Prostate gland (tissue), 2 donors: ENCODE results near the gene AGBL4.

Experiments
- CTCF ChIP-seq, 4 experiments: fragments of 200-600 bp in 2 of 4; fragments of 450-650 bp in 2 of 4; sonication (generic) in 2 of 4; IDR thresholded peaks; 1 replicate in 3 of 4; 2 replicates in 1 of 4; pipeline ENCODE4 v1.5.1; 2016 to 2019; ENCODE audit warnings: antibody characterized with exemption in 4 of 4, mild to moderate bottlenecking in 2 of 4, moderate library complexity in 2 of 4
- POLR2A ChIP-seq: fragments of 450-650 bp; IDR thresholded peaks from one replicate; pipeline ENCODE4 v1.6.1; 2016; ENCODE audit warnings: antibody characterized with exemption, mild to moderate bottlenecking
- POLR2AphosphoS5 ChIP-seq: sonication (generic); formaldehyde crosslinking; IDR thresholded peaks from one replicate; pipeline ENCODE4 v1.6.1; 2017; ENCODE audit warnings: antibody characterized with exemption

GRCh38 chr1:49098866-49099265, 924.9 kb downstream of the AGBL4 start:
- TF ChIP-seq CTCF (IDR thresholded peaks at IDR 0.05) (no peak), POLR2A (no peak), POLR2AphosphoS5 (no peak)
